GOT3 (cell line): Measurements from ENCODE around the gene SERPINC1.
"Not testable (repeated sequence)": the region's sequence is repeated elsewhere in the genome, so short reads cannot be mapped to it uniquely, and the experiment has no call there.

Experiments used
- DNase-seq: peaks from one replicate; lab custom pipeline; 2025; ENCODE audit warnings: mixed read lengths; lab: John Stamatoyannopoulos, UW

SERPINC1 gene

DNA sequence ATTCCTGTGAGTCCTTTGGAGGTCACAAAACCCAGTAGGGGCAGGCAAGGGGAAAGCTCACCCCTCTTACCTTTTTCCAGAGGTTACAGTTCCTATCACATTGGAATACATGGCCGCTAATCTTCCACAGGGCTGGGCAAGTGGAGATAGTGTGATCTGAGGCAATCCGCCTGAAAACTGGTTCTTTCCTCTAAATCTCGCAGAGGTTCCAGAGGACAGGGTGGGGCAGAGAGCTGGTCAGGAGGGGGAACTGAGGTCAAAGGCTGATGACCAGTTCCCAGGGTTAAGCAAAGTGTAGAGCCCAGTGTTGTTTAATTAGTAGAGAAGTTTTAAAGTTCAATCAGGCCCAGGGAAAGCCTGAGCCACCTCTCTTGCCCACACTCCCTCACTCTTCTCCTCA is at the start of gene SERPINC1:
TSS of gene SERPINC1 (minus strand) at position 179 of the 400 bp plus-strand sequence. CDS start at position 111, 68 bp downstream.
- no peak for DNase-seq

DNA sequence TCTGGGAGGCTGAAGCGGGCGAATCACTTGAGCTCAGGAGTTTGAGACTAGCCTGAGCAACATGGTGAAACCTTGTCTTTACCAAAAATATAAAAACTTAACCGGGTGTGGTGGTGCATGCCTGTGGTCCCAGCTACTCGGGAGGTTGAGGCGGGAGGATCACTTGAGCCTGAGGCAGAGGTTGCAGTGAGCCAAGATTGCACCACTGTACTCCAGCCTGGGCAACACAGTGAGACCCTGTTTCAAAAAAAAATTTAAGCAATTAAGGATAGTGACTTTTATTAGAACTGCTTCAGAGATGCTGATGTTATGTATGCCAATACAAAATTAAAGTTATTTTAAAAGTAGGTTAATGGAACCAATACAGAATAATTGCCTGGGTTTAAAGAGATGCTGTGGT is 48.8 kb upstream of the SERPINC1 start:
- DNase-seq: not testable (repeated sequence)

DNA sequence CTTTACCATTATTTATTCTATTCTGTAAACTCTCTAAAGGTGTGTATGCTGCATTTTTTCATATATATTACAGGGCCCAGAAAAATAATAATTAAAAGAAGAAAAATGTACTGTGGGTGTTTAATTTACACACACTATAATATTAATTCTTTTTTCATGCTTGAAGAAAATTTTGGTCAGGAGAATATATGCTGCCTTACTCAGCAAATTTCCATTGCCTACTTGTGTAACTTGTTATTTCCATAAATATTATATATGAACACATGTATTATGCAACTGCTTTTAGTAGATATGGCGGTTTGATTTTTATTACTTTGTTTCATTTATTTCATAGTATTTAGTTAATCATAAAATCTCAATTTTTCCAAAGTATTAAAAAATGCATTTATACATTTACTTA is 46.4 kb upstream of the SERPINC1 start:
- DNase-seq: no peak

DNA sequence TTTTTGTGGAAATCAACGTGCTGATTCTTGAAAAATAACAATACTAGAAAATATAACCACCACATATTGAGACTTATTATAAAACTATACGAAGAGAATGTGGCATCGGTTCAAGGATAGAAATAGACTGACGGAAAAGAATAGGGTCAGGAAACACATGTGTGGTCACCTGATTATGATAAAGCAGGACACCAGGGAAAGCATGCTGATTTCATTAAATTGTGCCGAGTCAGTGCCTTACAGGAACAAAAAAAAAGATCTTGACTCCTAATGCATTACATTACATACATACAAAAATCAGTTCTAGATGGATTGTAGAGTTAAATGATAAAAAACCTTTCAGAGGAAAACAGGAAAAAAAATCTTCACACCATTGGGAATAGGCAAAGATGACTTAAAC is 43.5 kb upstream of the SERPINC1 start:
- DNase-seq: no peak

DNA sequence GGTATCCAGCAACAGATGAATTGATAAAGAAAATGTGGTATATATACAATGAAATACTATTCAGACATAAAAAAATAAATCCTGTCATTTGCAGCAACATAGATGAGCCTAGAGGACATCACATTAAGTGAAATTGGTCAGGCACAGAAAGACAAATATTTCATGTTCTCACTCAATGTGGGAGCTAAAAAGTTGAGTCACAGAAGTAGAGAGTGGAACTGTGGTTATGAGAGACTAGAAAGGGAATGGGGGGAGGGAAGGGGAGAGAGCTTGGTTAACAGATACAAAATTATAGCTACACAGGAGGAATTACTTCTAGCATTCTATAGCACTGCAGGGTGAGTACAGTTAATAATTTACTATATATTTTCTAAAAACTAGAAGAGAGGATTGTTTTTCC is 37.1 kb upstream of the SERPINC1 start:
- no peak for DNase-seq

DNA sequence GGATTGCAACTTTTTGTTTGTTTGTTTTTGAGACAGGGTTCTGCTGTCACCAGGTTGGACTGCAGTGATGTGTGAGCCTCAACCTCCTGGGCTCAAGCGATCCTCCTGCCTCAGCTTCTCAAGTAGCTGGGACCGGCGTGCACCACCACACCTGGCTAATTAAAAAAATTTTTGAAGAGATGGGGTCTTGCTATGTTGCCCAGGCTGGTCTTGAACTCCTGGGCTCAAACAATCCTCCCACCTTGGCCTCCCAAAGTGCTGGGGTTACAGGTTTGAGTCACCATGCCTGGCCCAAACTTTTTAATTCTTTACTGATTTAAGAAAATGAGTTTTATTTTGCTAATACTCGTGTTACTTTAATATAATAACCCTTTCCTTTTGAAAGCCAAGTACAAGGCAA is 31.5 kb upstream of the SERPINC1 start:
- no peak for DNase-seq

DNA sequence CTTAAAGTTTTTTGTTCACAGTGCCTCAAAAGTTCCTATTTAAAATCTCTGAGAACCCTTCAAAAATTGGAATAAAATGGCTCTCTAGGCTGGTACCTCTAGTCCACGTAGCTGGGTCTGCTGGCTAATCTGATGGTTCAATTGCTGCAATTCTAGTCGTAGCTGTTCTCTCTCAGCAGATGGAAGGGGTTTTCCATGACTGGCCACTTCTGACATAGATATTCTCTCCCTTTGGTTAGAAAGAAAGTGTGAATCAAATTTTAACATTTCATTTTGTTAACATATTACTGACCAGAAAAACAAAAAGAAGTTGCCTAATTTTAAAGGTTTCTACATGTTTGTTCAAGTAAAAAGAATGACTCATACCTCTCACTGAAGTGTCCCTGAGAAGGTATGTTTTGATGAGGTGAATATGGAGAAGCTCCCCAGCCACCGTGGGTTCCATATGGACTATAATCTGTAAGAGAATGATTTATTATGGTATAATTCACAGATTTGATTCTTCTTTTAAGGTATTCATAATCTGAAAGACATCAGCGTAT is 29.3 kb upstream of the SERPINC1 start:
- DNase-seq: no peak

DNA sequence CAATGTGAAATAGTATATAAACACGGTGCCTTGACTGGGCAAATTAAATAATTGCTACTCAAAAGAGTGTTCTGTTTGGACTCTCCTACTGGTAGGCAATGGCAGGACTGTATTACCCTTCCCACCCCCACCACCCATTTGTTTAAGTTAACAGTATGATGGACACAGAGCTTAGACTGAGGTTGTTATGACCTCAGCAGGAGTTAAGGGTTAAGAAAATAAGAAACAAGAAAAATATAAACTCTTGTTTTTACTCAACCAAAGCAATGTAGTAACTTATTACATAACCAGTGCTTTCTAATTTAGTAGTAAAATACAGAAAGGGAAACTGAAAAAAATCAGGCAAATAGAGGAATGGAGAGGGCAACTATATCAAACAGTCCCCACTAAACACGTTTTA is 19.9 kb upstream of the SERPINC1 start:
- no peak for DNase-seq

DNA sequence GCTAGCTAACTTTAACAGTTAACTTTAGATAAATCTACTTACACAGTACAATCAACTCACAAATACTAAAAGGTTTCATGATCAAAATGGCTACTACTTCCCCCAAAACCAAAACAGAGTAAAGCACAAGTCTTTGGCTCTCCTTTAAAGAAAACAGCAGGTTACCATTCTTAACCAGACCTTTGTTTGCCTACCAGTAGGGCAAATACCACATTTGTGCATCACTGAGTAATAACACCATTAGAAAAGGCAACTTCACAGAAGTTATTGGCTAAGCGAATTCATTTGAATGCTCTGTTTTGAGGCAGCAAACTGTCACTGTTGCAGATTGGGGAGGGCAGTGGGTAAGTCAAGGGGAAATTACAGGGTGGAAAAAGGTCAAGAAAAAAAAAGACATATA is 17.3 kb upstream of the SERPINC1 start:
- no peak for DNase-seq

DNA sequence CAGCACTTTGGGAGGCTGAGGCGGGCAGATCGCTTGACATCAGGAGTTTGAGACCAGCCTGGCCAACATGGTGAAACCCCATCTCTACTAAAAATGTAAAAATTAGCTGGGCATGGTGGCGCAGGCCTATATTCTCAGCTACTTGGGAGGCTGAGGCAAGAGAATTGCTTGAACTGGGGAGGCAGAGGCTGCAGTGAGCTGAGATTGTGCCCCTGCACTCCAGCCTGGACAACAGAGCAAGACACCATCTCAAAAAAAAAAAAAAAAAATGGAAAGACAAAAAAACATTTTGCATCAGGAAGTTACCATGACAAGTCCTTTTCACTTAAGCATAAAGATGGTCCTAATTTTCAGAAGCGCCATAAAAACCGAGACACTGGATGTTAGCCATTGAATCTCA is 13.4 kb upstream of the SERPINC1 start:
- not testable (repeated sequence) for DNase-seq

DNA sequence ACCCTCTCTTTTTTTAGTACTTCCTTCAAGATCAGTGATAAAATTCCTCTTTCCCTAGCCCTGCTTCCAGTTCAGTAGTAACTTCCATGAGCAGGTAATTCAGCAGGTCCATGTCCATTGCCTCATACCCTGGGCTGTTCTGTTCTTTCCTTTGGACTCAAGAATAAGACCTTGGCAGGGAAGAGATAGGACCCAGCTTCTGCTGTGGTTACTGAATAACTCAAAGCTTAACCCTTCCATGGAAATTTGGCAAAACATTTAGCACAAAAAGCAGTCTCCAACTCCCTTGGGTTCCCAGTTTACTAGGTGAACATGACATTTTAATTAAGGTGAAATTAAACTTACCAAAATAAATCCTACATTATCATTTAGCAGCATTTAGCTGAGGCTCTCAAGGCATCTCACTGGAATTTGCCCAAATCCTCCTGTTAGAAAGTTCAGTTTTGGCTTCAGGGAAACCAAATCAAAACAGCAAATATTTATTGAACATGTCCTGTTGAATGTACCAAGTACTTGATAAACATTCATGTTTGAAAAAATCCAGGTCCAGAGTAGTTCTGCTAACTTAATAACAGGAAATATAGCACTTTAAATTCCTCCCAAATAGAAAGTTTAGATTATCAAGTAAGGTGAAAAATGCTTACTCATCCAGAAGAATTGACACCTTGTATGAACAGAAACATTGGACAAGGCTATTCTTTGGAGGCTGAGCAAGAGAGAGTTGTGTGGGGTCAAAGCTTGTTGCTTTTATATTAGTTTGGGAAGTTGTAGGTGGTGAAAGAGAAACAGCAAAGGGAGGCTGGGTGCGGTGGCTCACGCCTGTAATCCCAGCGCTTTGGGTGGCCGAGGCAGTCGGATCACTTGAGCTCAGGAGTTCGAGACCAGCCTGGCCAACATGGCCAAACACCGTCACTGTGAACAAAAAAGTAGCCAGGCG is 8.4 kb upstream of the SERPINC1 start:
- no peak for DNase-seq

DNA sequence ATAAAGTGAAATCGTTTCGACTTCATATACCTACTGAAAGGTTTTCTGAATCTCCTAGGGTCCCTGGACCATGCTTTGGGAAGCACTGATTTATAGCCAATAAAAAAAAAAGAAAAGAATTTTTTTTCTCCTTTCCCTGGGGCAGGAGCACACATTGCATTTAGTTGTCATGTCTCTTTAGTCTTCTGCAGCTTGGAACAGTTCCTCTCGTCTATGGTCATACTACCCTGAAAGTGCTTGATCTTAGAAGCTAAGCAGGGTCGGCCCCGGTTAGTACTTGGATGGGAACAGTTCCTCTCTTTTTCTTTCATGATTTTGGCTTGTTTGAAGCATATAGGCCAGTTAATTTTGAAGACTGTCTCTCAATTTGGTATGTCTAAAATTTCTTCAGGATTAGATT is 3.7 kb upstream of the SERPINC1 start:
- DNase-seq: no peak

DNA sequence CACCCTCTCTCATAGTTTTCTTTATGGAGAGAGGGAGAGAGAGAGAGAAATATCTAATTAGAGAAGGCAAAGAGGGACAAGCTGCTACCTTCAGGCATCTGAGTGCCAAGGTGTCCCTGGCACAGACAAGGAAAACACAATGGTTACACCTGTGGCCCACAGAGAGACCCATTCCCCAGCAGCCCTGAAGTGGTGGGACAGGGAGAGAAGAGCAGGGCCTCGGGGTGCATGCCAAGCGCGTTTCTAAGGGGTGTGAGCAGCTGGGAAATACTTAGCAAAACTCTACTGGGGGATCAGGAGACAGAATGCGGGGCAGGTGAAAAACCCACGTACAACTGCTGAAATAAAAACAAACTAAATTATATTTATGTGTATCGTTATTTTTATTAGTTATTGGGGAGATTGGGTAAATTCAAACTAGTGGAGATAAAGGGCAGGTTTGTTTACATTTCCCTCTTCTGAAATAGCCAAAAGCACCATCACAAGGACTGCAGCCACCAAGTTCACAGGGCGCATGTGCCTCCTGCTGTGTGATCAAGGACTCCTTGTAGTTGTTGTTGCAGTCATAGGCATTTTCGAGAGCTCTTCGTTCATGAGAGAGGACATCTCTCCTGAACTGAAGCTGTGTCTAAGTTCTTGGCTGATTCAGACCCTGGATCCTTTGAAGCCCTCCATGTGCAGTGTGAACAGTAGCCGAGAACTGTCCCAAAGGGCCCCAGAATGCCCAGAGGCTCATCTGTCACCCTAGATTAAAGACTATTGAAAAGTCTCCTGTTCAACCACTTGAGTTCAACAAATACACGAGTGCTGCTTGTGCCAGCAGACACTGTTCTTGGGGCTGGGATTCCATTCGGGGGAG is 737 bp upstream of the SERPINC1 start:
- no peak for DNase-seq

DNA sequence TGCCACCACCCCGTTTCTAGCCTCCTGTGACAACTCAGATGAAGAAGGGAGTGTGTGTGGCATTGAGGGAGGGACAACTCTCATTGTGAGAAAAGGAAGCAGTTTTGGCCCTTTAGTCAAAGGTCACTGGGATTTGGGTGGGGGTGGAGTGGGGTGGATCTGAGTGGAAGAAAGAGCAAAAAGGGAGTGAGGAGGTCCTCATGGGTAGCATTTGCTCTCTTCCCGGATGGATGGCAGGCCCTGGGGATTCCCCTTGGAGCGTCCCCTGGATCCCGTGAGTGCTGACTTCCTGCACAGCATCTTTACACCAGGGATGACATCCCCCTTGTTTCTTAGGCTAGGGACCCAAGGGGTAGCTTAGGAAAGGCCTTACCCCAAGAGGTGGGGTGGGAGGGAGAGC is 460 bp downstream of the SERPINC1 start:
- no peak for DNase-seq

DNA sequence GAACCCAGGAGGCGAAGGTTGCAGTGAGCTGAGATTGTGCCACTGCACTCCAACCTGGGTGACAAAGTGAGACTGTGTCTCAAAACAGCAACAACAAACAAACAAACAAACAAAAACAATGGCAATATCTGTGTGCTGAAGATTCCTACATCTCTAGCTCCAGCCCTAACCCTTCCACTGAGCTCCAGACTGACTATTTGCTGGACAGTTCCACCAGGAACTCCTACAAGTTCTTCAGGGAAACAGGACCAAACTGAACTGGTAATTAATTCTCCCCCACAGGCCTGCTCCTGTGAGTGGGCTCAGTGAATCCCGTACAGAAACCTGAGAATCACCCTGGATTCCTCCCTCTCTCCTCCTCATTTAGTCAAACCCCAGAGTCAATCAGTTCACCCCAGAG is 1.5 kb downstream of the SERPINC1 start:
- DNase-seq: no peak

DNA sequence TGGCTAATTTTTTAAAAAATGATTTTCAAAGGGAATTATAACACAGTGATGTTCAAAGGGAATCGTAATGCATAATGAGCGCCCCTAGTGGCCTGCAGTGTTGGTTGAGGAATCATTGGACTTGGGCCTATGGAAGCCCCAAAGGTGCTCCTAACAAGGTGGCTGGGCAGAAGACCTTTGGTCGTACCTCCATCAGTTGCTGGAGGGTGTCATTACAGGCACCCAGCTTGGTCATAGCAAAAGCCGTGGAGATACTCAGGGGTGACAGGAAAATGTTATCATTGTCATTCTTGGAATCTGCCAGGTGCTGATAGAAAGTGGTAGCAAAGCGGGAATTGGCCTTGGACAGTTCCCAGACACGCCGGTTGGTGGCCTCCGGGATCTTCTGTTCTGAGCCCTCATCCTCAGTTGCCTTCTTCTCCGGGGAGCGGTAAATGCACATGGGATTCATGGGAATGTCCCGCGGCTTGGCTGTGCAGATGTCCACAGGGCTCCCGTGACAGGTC is 2.7 kb downstream of the SERPINC1 start:
- no peak for DNase-seq

DNA sequence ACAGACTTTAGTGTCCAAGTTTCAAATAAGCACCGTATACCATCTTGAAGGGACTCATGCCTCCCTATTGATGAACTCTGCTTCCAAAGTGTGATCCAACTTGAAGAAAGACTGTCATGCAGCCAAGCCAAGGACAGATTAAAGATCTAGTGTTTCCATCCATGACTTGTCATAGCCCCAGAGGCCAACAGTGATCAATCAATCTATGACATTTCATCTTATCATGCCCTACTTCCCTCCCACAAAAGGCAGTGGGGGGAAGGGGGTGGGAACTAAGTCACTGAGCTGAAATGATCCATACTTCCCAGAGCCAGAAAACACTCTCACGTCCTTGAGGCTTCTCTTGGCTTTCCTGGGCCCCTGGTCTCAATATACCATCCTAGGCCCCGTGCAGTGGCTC is 4.0 kb downstream of the SERPINC1 start:
- no peak for DNase-seq

DNA sequence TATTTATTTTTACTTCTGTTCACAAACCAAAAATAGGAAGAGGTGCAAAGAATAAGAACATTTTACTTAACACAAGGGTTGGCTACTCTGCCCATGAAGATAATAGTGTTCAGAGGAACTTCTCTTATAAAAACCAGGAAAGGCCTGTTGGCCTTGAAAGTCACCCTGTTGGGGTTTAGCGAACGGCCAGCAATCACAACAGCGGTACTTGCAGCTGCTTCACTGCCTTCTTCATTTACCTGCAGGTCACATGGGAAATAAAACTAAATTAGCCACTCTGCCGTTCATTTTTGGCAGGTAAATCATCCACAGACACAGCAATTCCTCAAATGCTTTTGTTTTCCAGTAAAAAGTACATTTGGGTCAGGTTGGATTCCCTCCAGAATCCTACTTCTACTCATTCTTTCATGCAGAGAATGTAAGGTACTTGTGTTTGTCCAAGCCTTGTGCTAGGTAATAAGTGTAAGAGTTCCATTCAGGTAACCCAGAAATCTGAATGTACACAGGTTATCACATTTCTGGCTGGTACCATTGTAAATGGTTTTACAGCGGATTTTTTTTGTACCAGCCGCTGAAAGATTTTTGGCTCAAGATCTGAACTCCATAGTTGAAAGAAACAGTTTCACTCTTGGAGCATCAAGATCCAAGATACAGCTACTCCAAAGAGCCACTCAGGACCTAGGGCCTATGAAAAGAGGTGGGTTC is 13.1 kb downstream of the SERPINC1 start:
- DNase-seq: no peak

DNA sequence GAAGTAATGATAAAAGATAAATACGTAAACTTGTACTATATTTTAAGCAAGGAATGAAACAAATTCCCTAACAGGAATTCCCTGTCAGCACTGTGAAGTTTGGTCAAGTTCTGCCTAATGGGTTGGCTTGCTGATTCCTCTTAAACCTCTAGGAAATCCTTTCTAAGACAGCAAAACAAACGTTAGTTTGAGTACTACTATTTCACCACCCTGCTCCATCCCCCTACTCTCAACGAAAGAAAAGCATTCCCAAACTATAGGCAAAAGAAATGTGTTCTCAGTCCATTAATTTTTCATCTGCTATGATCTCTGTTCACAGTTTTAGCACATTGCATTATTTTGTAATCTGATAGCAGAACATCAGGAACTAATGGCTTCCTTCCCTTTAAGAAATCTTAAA is 16.1 kb downstream of the SERPINC1 start:
- no peak for DNase-seq

DNA sequence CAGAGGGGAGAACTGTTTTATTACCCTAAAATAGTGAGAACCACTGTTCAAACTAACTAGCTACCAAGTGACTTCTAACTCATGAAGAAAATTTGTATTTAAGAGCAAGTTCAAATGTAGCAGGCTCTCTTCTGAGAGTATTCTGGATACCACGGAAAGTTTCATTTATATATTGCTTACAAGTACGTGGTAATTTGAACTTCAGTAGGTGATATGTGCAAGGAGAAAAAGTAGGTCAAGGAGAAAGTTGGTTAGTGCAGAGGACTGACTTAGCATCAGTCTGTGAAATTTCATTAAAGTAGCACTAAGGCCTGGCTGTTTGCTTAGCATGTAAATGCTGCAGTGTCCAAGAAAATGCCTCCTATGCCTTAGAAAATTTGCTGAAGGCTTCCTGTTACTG is 16.7 kb downstream of the SERPINC1 start:
- DNase-seq: no peak

DNA sequence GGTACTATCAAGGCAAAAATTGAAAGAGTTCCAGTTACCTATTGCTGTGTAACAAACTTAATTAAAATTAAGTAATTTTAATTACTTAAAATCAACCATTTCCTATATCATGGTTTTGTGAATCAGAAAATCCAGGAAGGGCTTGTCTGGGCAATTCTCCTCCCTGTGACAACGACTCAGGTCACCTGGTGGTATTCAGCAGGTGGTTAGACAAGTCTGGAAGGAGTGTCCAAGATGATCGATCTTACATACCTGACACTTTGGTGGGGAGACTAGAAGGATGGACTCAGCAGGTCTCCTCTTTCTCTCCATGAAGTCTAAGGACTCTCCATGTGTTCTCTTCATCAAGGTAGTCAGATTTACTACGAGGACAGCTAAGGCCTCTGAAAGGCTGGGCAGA is 22.9 kb downstream of the SERPINC1 start:
- DNase-seq: no peak

DNA sequence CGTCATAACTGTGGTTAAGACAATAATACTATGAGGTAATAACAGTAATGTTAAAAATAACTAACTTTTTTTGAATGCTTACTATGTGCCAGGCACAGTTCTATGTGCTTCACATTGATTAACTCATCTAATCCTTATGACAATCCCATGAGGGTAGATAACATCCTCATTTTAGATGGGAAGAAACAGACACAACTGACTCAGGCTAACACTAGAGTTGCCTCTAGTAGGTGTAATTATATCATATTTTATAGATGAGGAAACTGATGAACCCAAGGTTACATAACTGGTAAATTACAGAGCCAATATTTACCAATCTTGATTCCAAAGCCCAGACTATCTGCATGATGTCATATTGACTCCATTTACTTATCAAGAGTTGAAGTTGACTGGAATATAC is 23.5 kb downstream of the SERPINC1 start:
- no peak for DNase-seq
